ENCODE measurements around the gene ELAVL4. TPM values are rescaled to one million over a fixed set of nuclear protein-coding genes. Genes with fewer than 3 reads are reported as not detected.

Gene ELAVL4
- total and polyA plus RNA-seq, 9 of the 15 experiments (the other 6 are each of a cell fraction or from before 2014, with no cell fraction given) = not detected

GRCh38 chr1:50209749-50210148 lies 101.0 kb downstream of the ELAVL4 start:
- Histone ChIP-seq H3K9ac (ENCODE audit: insufficient read depth in 1 of 2, low read depth in 2 of 2, low read length in 2 of 2) (no peak overlapping the region), H3K27ac (ENCODE audit: extremely low read depth, low read depth, low read length) (no peak overlapping the region), H3K4me2 (ENCODE audit: insufficient read depth, low read length) (no peak overlapping the region), H3K9me3 (replicated peaks; ENCODE audit: control insufficient read depth, insufficient read depth, low read depth, low read length) (no peaks in the 10 kb centered on the region), H3K4me3 (no peak overlapping the region), H3K4me1 (replicated peaks in 1 of 2; ENCODE audit: control insufficient read depth in 2 of 2, insufficient read depth in 2 of 2, low read length in 2 of 2) (no peaks in the 10 kb centered on the region), H3K9me1 (ENCODE audit: control insufficient read depth, insufficient read depth, low read length) (no peaks in the 10 kb centered on the region), H4K20me1 (replicated peaks; ENCODE audit: control insufficient read depth, insufficient read depth, low read length) (no peaks in the 10 kb centered on the region), H3K27me3 (ENCODE audit: control insufficient read depth in 2 of 2, insufficient read depth in 2 of 2, low read length in 2 of 2) (no peaks in the 10 kb centered on the region), H3K36me3 (ENCODE audit: control insufficient read depth, insufficient read depth, low read length) (no peaks in the 10 kb centered on the region), H3K79me2 (ENCODE audit: control insufficient read depth, insufficient read depth, low read length) (no peaks in the 10 kb centered on the region), H2AFZ (ENCODE audit: low read depth, low read length) (no peak overlapping the region)
- POLR2A ChIA-PET = no interaction called here
- ATAC-seq = no peak
- DNase-seq (ENCODE audit: extremely low read depth in 1 of 4, low spot score in 3 of 4) = no peak
- CTCF ChIA-PET (ENCODE audit: low intra/inter-chr PET ratio) = no interaction called here
- intact Hi-C loops (cut with micrococcal nuclease) = no loop called here
- 0% methylated on average over 1 of the region's 1 CpG for WGBS (ENCODE audit: insufficient coverage, low coverage, missing lambda C conversion rate)
- no peak for FAIRE-seq
- BruUV-seq (replicated peaks) = no TSS peak
- in situ Hi-C loops (cut with MboI) = no loop called here
- TF ChIP-seq ZNF507 (tag; conservative IDR thresholded peaks at IDR 0.05) (no peak), ELF4 (CRISPR knock-in tag; IDR thresholded peaks at IDR 0.05) (no peak), ZNF785 (CRISPR knock-in tag; IDR thresholded peaks at IDR 0.05) (no peak), FOXP1 (CRISPR knock-in tag; IDR thresholded peaks at IDR 0.05) (no peak), ZNF224 (CRISPR knock-in tag; IDR thresholded peaks at IDR 0.05) (no peak), RBM34 (IDR thresholded peaks at IDR 0.05; ENCODE audit: borderline replicate concordance, insufficient read depth, low read length) (no peak), U2AF2 (optimal IDR thresholded peaks at IDR 0.05; ENCODE audit: low read depth, low read length) (no peak), GTF2B (IDR thresholded peaks at IDR 0.05; ENCODE audit: extremely low read depth, insufficient read length) (no peak), BRF1 (IDR thresholded peaks at IDR 0.05; ENCODE audit: borderline replicate concordance, extremely low read depth, insufficient read length) (no peak), ZC3H11A (IDR thresholded peaks at IDR 0.05; ENCODE audit: low read depth, low read length) (no peak)
- TF ChIP-seq, protein P1, sequence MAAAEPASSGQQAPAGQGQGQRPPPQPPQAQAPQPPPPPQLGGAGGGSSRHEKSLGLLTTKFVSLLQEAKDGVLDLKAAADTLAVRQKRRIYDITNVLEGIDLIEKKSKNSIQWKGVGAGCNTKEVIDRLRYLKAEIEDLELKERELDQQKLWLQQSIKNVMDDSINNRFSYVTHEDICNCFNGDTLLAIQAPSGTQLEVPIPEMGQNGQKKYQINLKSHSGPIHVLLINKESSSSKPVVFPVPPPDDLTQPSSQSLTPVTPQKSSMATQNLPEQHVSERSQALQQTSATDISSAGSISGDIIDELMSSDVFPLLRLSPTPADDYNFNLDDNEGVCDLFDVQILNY (CRISPR knock-in tag; IDR thresholded peaks at IDR 0.05) = no peak
